ENCODE measurements around the gene PM20D2.

DNA sequence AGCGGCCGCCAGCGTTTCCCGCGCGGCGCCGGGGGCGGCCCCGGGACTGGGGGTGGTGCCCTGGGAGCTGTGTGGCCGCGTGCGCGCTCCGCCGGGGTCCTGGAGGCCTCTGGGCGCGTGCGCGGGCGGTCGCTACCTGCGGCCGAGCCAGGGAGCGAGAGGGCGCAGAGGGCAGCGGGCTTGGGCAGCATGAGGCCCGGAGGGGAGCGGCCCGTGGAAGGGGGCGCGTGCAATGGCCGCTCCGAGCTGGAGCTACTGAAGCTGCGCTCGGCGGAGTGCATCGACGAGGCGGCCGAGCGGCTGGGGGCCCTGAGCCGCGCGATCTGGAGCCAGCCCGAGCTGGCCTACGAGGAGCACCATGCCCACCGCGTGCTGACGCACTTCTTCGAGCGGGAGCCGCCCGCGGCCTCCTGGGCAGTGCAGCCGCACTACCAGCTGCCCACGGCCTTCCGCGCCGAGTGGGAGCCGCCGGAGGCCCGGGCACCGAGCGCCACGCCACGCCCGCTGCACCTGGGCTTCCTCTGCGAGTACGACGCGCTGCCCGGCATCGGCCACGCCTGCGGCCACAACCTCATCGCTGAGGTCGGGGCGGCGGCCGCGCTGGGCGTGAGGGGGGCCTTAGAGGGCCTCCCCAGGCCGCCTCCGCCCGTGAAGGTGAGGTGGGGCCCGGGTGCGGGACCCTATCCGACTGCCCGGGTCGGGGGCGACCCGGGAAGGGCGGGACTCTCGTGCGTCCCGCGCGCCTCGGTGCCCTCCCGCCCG is at the start of gene PM20D2:
- TF ChIP-seq, protein P1, sequence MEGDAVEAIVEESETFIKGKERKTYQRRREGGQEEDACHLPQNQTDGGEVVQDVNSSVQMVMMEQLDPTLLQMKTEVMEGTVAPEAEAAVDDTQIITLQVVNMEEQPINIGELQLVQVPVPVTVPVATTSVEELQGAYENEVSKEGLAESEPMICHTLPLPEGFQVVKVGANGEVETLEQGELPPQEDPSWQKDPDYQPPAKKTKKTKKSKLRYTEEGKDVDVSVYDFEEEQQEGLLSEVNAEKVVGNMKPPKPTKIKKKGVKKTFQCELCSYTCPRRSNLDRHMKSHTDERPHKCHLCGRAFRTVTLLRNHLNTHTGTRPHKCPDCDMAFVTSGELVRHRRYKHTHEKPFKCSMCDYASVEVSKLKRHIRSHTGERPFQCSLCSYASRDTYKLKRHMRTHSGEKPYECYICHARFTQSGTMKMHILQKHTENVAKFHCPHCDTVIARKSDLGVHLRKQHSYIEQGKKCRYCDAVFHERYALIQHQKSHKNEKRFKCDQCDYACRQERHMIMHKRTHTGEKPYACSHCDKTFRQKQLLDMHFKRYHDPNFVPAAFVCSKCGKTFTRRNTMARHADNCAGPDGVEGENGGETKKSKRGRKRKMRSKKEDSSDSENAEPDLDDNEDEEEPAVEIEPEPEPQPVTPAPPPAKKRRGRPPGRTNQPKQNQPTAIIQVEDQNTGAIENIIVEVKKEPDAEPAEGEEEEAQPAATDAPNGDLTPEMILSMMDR (IDR thresholded peaks at IDR 0.05), result no peak
- peak; percentile 55 for TF ChIP-seq POLR2A (IDR thresholded peaks at IDR 0.05)
- no peak for TF ChIP-seq EP300 (IDR thresholded peaks at IDR 0.05)
